RWPE2 (cell line): ENCODE data around the gene SLC40A1.

ENCODE experiments used
- ATAC-seq: fragments of 200-7000 bp; cut with Tn5 transposase; 3 replicates; pipeline ENCODE4 v1.9.1; 2021; ENCODE audit warnings: low read depth
- DNase-seq: peaks from one replicate; pipeline ENCODE4 v3.0.0-alpha.2; 2020; ENCODE audit warnings: low spot score
- H3K27ac ChIP-seq: fragments of 450-650 bp; 2 replicates; pipeline ENCODE4 v1.5.1; 2017; ENCODE audit warnings: mild to moderate bottlenecking; ENCODE audit not compliant: poor library complexity, severe bottlenecking
- H3K27me3 ChIP-seq: fragments of 250-450 bp; sonication (Bioruptor Pico); 2 replicates; pipeline ENCODE4 v1.5.1; 2021; ENCODE audit warnings: mild to moderate bottlenecking, moderate library complexity; ENCODE audit not compliant: insufficient read depth, poor library complexity, severe bottlenecking
- H3K36me3 ChIP-seq: fragments of 250-450 bp; sonication (Bioruptor Pico); 2 replicates; pipeline ENCODE4 v1.5.1; 2020; ENCODE audit warnings: low read depth, mild to moderate bottlenecking, moderate library complexity
- H3K4me1 ChIP-seq: fragments of 250-450 bp; sonication (Bioruptor Pico); 2 replicates; pipeline ENCODE4 v1.5.1; 2021; ENCODE audit warnings: mild to moderate bottlenecking, moderate library complexity; ENCODE audit not compliant: insufficient read depth, poor library complexity, severe bottlenecking
- H3K4me3 ChIP-seq: fragments of 250-450 bp; sonication (Bioruptor Pico); 2 replicates; pipeline ENCODE4 v1.5.1; 2021; ENCODE audit warnings: mild to moderate bottlenecking, moderate library complexity; ENCODE audit not compliant: severe bottlenecking
- H3K9me3 ChIP-seq: fragments of 250-450 bp; sonication (Bioruptor Pico); 2 replicates; pipeline ENCODE4 v1.5.1; 2021; ENCODE audit warnings: mild to moderate bottlenecking, moderate library complexity; ENCODE audit not compliant: severe bottlenecking
- TF ChIP-seq, protein P1 (sequence below): fragments of 450-650 bp; IDR thresholded peaks from one replicate; pipeline ENCODE4 v1.5.1; 2017; ENCODE audit warnings: mild to moderate bottlenecking, moderate library complexity; ENCODE audit not compliant: poor library complexity, severe bottlenecking

Gene SLC40A1

GRCh38 chr2:189580241-189580651 lies 340 bp downstream of the SLC40A1 start:
- no peaks in the 10 kb centered on the region for H3K36me3 ChIP-seq
- H3K4me3 ChIP-seq: peak overlapping the region; percentile 35
- TF ChIP-seq, protein P1, sequence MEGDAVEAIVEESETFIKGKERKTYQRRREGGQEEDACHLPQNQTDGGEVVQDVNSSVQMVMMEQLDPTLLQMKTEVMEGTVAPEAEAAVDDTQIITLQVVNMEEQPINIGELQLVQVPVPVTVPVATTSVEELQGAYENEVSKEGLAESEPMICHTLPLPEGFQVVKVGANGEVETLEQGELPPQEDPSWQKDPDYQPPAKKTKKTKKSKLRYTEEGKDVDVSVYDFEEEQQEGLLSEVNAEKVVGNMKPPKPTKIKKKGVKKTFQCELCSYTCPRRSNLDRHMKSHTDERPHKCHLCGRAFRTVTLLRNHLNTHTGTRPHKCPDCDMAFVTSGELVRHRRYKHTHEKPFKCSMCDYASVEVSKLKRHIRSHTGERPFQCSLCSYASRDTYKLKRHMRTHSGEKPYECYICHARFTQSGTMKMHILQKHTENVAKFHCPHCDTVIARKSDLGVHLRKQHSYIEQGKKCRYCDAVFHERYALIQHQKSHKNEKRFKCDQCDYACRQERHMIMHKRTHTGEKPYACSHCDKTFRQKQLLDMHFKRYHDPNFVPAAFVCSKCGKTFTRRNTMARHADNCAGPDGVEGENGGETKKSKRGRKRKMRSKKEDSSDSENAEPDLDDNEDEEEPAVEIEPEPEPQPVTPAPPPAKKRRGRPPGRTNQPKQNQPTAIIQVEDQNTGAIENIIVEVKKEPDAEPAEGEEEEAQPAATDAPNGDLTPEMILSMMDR: no peak
- H3K27ac ChIP-seq: no peak overlapping the region
- H3K9me3 ChIP-seq: no peaks in the 10 kb centered on the region
- ATAC-seq: peak; percentile 10; the same call in 1 of the 3 replicates
- peaks cover 57% of the 10 kb centered on the region for H3K27me3 ChIP-seq
- no peaks in the 10 kb centered on the region for H3K4me1 ChIP-seq
- DNase-seq: no peak

DNA sequence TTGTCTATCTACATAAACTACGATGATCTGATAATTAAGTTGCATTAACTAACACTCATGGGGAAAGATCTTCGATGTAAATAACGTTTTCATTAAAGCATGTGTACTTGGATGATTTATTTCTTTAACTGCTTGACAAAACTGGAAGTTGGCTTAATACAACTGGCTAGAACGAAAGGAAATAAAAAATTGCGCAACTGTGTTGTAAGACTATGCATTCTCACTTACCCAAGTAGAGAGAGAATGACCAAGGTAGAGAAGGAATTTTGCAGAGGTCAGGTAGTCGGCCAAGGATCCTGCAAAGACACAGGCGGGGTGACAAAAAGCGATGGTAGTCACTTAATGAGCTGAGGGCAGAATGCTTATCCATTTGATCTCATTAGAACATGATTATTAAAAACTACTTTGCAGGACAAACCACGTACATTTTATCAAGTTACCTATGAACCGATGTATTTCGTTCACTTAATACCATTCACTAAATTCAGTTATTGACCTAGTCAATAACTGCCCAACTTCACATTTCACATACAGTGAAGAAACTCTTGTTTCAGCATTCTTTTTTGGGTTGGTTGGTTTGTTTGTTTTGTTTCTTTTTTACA lies 900 bp downstream of the SLC40A1 start:
- no peaks in the 10 kb centered on the region for H3K9me3 ChIP-seq
- H3K36me3 ChIP-seq: no peaks in the 10 kb centered on the region
- H3K4me1 ChIP-seq: no peaks in the 10 kb centered on the region
- TF ChIP-seq, protein P1: no peak
- no peak overlapping the region for H3K27ac ChIP-seq
- peaks cover 57% of the 10 kb centered on the region for H3K27me3 ChIP-seq
- no peak for ATAC-seq
- no peak for DNase-seq
- no peak overlapping the region for H3K4me3 ChIP-seq

- DNase-seq: no peak
- no peak for ATAC-seq
- Histone ChIP-seq H3K27ac (no peak overlapping the region), H3K9me3 (no peaks in the 10 kb centered on the region), H3K36me3 (no peaks in the 10 kb centered on the region), H3K27me3 (peaks cover 57% of the 10 kb centered on the region), H3K4me1 (no peaks in the 10 kb centered on the region), H3K4me3 (no peak overlapping the region)
- TF ChIP-seq, protein P1: no peak
Measured at GRCh38 chr2:189578272-189578950, 2.2 kb downstream of the SLC40A1 start.

GRCh38 chr2:189577121-189577520 lies 3.5 kb downstream of the SLC40A1 start:
- no peak overlapping the region for H3K27ac ChIP-seq
- no peaks in the 10 kb centered on the region for H3K4me1 ChIP-seq
- H3K4me3 ChIP-seq: no peak overlapping the region
- H3K36me3 ChIP-seq: no peaks in the 10 kb centered on the region
- ATAC-seq (no peak), DNase-seq (no peak)
- peaks cover 44% of the 10 kb centered on the region for H3K27me3 ChIP-seq
- no peaks in the 10 kb centered on the region for H3K9me3 ChIP-seq
- TF ChIP-seq, protein P1: no peak

- ATAC-seq: no peak
- Histone ChIP-seq H3K27ac (no peak overlapping the region), H3K4me3 (no peak overlapping the region), H3K9me3 (no peaks in the 10 kb centered on the region), H3K4me1 (no peaks in the 10 kb centered on the region), H3K27me3 (peaks cover 37% of the 10 kb centered on the region), H3K36me3 (no peaks in the 10 kb centered on the region)
- no peak for DNase-seq
- TF ChIP-seq, protein P1: no peak
Measured at GRCh38 chr2:189576396-189576795, 4.2 kb downstream of the SLC40A1 start.
